Stimulated activated naive B cell treated with anti-CD40 and anti-IgM and Interleukin-4, amounts not matched to agents 10 μg/mL and 1 μg/mL and 100 μg/mL, for 72 hours (primary cell): ENCODE data around the gene ELMO2.

Source experiments
- ATAC-seq, 2 donors: fragments of 150-1000 bp; cut with Tn5 transposase; replicated peaks; 2 replicates each; pipeline ENCODE4 v1.10.0; 2021; ENCODE audit warnings: moderate library complexity in 1 of 2
- DNase-seq: peaks from one replicate; pipeline ENCODE4 v3.0.0; 2021
- H3K27ac Mint-ChIP-seq: one replicate; pipeline ENCODE4 v1.8.0; 2022; ENCODE audit warnings: mild to moderate bottlenecking, mixed read lengths
- H3K27me3 Mint-ChIP-seq, 2 donors: one replicate each; pipeline ENCODE4 v1.8.0; 2022; ENCODE audit warnings: mixed read lengths in 2 of 2
- H3K36me3 Mint-ChIP-seq, 2 donors: one replicate each; pipeline ENCODE4 v1.8.0; 2022; ENCODE audit warnings: mixed read lengths in 2 of 2, mild to moderate bottlenecking in 1 of 2
- H3K4me1 Mint-ChIP-seq, 2 donors: one replicate each; pipeline ENCODE4 v1.8.0; 2022; ENCODE audit warnings: mixed read lengths in 2 of 2, mild to moderate bottlenecking in 1 of 2
- H3K4me3 Mint-ChIP-seq, 2 donors: one replicate each; pipeline ENCODE4 v1.8.0; 2022; ENCODE audit warnings: mild to moderate bottlenecking in 2 of 2, mixed read lengths in 2 of 2, moderate library complexity in 1 of 2
- H3K9me3 Mint-ChIP-seq, 2 donors: one replicate each; pipeline ENCODE4 v1.8.0; 2022; ENCODE audit warnings: mixed read lengths in 2 of 2, mild to moderate bottlenecking in 1 of 2

ELMO2 gene

GRCh38 chr20:46347841-46348803, 58.3 kb downstream of the ELMO2 start:
- Mint-ChIP-seq H3K4me1 (peaks cover 35 to 57% of the 10 kb centered on the region in 2 donors), H3K4me3 (no peak overlapping the region), H3K27me3 (peaks cover under 1 to 5% of the 10 kb centered on the region in 2 donors), H3K27ac (no peak overlapping the region), H3K9me3 (peaks cover 0 to 1% of the 10 kb centered on the region in 2 donors), H3K36me3 (peaks cover 32 to 37% of the 10 kb centered on the region in 2 donors)
- DNase-seq (no peak), ATAC-seq (no peak)

GRCh38 chr20:46346770-46347169, 59.6 kb downstream of the ELMO2 start:
- DNase-seq: no peak
- Mint-ChIP-seq H3K4me1 (peaks cover 32 to 53% of the 10 kb centered on the region in 2 donors), H3K9me3 (peaks cover 0 to 1% of the 10 kb centered on the region in 2 donors), H3K27ac (no peak overlapping the region), H3K4me3 (no peak overlapping the region), H3K27me3 (peaks cover 13 to 15% of the 10 kb centered on the region in 2 donors), H3K36me3 (peaks cover 19 to 25% of the 10 kb centered on the region in 2 donors)
- ATAC-seq: no peak

GRCh38 chr20:46344488-46345162, 61.8 kb downstream of the ELMO2 start:
- ATAC-seq (no peak), DNase-seq (no peak)
- Mint-ChIP-seq H3K9me3 (peaks cover 0 to 1% of the 10 kb centered on the region in 2 donors), H3K4me1 (peaks cover 15 to 32% of the 10 kb centered on the region in 2 donors), H3K4me3 (peak overlapping the region in 1 of 2 donors; percentile 4), H3K36me3 (peaks cover 4 to 9% of the 10 kb centered on the region in 2 donors), H3K27ac (no peak overlapping the region), H3K27me3 (peaks cover 22 to 30% of the 10 kb centered on the region in 2 donors)

- peak overlapping the region; percentile 51 for H3K27ac Mint-ChIP-seq
- H3K27me3 Mint-ChIP-seq: peaks cover 25 to 37% of the 10 kb centered on the region in 2 donors
- peak in 1 of 2 donors; percentile 10 for ATAC-seq
- peaks cover 2 to 7% of the 10 kb centered on the region in 2 donors for H3K36me3 Mint-ChIP-seq
- peaks cover 0 to 1% of the 10 kb centered on the region in 2 donors for H3K9me3 Mint-ChIP-seq
- peak overlapping the region in 1 of 2 donors; percentile 53 for H3K4me3 Mint-ChIP-seq
- DNase-seq: no peak
- peaks cover 13 to 25% of the 10 kb centered on the region in 2 donors for H3K4me1 Mint-ChIP-seq
These were observed 62.4 kb downstream of the ELMO2 start for GRCh38 chr20:46343975-46344357.

GRCh38 chr20:46343348-46343974, 63.0 kb downstream of the ELMO2 start:
- Mint-ChIP-seq H3K4me3 (peak overlapping the region; percentile 65 to 72), H3K4me1 (peaks cover 13 to 22% of the 10 kb centered on the region in 2 donors), H3K27ac (peak overlapping the region; percentile 51), H3K36me3 (peaks cover 0 to 7% of the 10 kb centered on the region in 2 donors), H3K27me3 (peaks cover 28 to 40% of the 10 kb centered on the region in 2 donors), H3K9me3 (peaks cover 0 to 1% of the 10 kb centered on the region in 2 donors)
- ATAC-seq (peak; percentile 67), DNase-seq (no peak)

- H3K9me3 Mint-ChIP-seq: peaks cover 0 to 1% of the 10 kb centered on the region in 2 donors
- no peak for DNase-seq
- peaks cover 0 to 7% of the 10 kb centered on the region in 2 donors for H3K36me3 Mint-ChIP-seq
- H3K4me1 Mint-ChIP-seq: peaks cover 13 to 22% of the 10 kb centered on the region in 2 donors
- peak in 1 of 2 donors; percentile 20 for ATAC-seq
- H3K27me3 Mint-ChIP-seq: peaks cover 28 to 41% of the 10 kb centered on the region in 2 donors
- H3K4me3 Mint-ChIP-seq: peak overlapping the region; percentile 61 to 65
- H3K27ac Mint-ChIP-seq: peak overlapping the region; percentile 51
These were observed 63.7 kb downstream of the ELMO2 start for GRCh38 chr20:46342451-46343347.

- peaks cover 0 to 7% of the 10 kb centered on the region in 2 donors for H3K36me3 Mint-ChIP-seq
- peaks cover 13 to 22% of the 10 kb centered on the region in 2 donors for H3K4me1 Mint-ChIP-seq
- ATAC-seq: no peak
- H3K27ac Mint-ChIP-seq: no peak overlapping the region
- H3K4me3 Mint-ChIP-seq: no peak overlapping the region
- no peak for DNase-seq
- peaks cover 28 to 48% of the 10 kb centered on the region in 2 donors for H3K27me3 Mint-ChIP-seq
- H3K9me3 Mint-ChIP-seq: peaks cover 0 to 1% of the 10 kb centered on the region in 2 donors
These were observed 64.4 kb downstream of the ELMO2 start for GRCh38 chr20:46342010-46342378.

GRCh38 chr20:46341074-46342009, 65.1 kb downstream of the ELMO2 start:
- Mint-ChIP-seq H3K4me1 (peaks cover 13 to 22% of the 10 kb centered on the region in 2 donors), H3K9me3 (peaks cover 0 to 1% of the 10 kb centered on the region in 2 donors), H3K27me3 (peaks cover 28 to 52% of the 10 kb centered on the region in 2 donors), H3K27ac (no peak overlapping the region), H3K4me3 (no peak overlapping the region), H3K36me3 (peaks cover 0 to 7% of the 10 kb centered on the region in 2 donors)
- ATAC-seq: no peak
- no peak for DNase-seq

GRCh38 chr20:46339037-46339436, 67.4 kb downstream of the ELMO2 start:
- Mint-ChIP-seq H3K9me3 (no peaks in the 10 kb centered on the region), H3K27me3 (peaks cover 40 to 75% of the 10 kb centered on the region in 2 donors), H3K27ac (no peak overlapping the region), H3K4me1 (peaks cover 9 to 13% of the 10 kb centered on the region in 2 donors), H3K36me3 (no peaks in the 10 kb centered on the region), H3K4me3 (no peak overlapping the region)
- ATAC-seq: no peak
- DNase-seq: no peak

GRCh38 chr20:46336735-46337134, 69.7 kb downstream of the ELMO2 start:
- Mint-ChIP-seq H3K36me3 (no peaks in the 10 kb centered on the region), H3K27ac (no peak overlapping the region), H3K27me3 (peaks cover 40 to 80% of the 10 kb centered on the region in 2 donors), H3K9me3 (no peaks in the 10 kb centered on the region), H3K4me1 (no peaks in the 10 kb centered on the region), H3K4me3 (no peak overlapping the region)
- ATAC-seq (no peak), DNase-seq (no peak)

GRCh38 chr20:46334303-46334904, 72.0 kb downstream of the ELMO2 start:
- Mint-ChIP-seq H3K9me3 (no peaks in the 10 kb centered on the region), H3K27ac (no peak overlapping the region), H3K27me3 (peaks cover 47 to 83% of the 10 kb centered on the region in 2 donors), H3K4me1 (no peaks in the 10 kb centered on the region), H3K36me3 (no peaks in the 10 kb centered on the region), H3K4me3 (no peak overlapping the region)
- ATAC-seq (no peak), DNase-seq (no peak)
